ENCODE results near the gene OSBPL9.

DNA sequence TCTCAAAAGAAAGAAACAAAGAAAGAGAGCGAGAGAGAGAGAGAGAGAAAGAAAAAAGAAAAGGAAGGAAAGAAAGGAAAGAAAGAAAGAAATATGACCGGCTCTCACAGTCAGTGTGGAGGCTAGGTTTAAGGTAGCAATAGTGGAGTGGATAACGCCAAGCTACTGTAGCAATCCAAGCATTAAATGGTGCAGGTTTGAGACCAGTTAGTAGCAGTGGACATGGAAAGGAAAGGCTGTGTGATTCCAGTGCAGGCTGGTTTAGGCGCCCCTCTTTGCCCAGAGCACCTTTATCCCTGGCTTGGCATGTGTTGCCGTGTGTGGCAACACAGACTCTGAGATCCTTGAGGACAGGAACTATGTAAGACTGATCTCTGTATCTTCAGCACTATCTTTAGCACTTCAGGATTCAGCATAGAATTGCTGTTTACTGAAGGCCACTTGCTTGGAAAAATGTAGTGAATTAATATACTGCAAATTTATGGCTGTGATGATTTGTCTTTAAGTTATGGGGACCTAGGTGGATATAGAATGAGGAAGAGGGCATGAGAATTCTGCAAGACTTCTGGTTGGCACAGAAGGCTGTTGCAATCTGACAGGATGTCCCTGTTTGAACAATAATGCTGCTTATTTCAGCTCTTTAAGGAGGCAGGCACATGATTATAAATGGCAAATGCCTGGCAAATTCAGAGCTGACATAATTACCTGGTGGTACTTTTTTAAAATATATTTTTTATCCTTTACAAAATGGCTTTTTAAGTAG, 10.8 kb upstream of the OSBPL9 start:
- TF ChIP-seq KLF8 (tag by site-specific recombination; IDR thresholded peaks at IDR 0.05) (no peak), ZBTB7A (tag by site-specific recombination; IDR thresholded peaks at IDR 0.05; ENCODE audit: low read depth) (no peak), ZNF239 (tag by site-specific recombination; IDR thresholded peaks at IDR 0.05) (no peak), ZNF24 (tag by site-specific recombination; IDR thresholded peaks at IDR 0.05) (no peak), ZFHX2 (tag by site-specific recombination; conservative IDR thresholded peaks at IDR 0.05) (no peak)
- TF ChIP-seq, protein P1, sequence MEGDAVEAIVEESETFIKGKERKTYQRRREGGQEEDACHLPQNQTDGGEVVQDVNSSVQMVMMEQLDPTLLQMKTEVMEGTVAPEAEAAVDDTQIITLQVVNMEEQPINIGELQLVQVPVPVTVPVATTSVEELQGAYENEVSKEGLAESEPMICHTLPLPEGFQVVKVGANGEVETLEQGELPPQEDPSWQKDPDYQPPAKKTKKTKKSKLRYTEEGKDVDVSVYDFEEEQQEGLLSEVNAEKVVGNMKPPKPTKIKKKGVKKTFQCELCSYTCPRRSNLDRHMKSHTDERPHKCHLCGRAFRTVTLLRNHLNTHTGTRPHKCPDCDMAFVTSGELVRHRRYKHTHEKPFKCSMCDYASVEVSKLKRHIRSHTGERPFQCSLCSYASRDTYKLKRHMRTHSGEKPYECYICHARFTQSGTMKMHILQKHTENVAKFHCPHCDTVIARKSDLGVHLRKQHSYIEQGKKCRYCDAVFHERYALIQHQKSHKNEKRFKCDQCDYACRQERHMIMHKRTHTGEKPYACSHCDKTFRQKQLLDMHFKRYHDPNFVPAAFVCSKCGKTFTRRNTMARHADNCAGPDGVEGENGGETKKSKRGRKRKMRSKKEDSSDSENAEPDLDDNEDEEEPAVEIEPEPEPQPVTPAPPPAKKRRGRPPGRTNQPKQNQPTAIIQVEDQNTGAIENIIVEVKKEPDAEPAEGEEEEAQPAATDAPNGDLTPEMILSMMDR (tag by site-specific recombination; IDR thresholded peaks at IDR 0.05): no peak

All from HEK293 (cell line).